Fibroblast of lung (primary cell): ENCODE data around the gene CLEC16A. TPM values are rescaled to one million over a fixed set of nuclear protein-coding genes. Genes with fewer than 3 reads are reported as not detected.

ENCODE experiments used
- DNase-seq, 2 donors: peaks; one replicate each; pipeline versions ENCODE4 v3.0.0 to v3.0.0-alpha.2; 2010; ENCODE audit warnings: low read depth in 2 of 2
- H2AFZ ChIP-seq: 2 replicates; pipeline ENCODE4 v1.5.1; 2012; ENCODE audit warnings: low read length, control low read depth, inconsistent platforms
- H3K27ac ChIP-seq: 2 replicates; pipeline ENCODE4 v1.5.1; 2011; ENCODE audit warnings: low read length, control low read depth; ENCODE audit not compliant: insufficient read depth
- H3K27me3 ChIP-seq: 2 replicates; pipeline ENCODE4 v1.5.1; 2011; ENCODE audit warnings: mild to moderate bottlenecking, low read length; ENCODE audit not compliant: control insufficient read depth, insufficient read depth
- H3K36me3 ChIP-seq: 2 replicates; pipeline ENCODE4 v1.5.1; 2011; ENCODE audit warnings: low read length; ENCODE audit not compliant: control insufficient read depth, insufficient read depth
- H3K4me1 ChIP-seq: 2 replicates; pipeline ENCODE4 v1.5.1; 2011; ENCODE audit warnings: low read length; ENCODE audit not compliant: control insufficient read depth, insufficient read depth; ENCODE audit errors: extremely low read depth
- H3K4me2 ChIP-seq: 2 replicates; pipeline ENCODE4 v1.5.1; 2011; ENCODE audit warnings: low read length, control low read depth; ENCODE audit not compliant: insufficient read depth; ENCODE audit errors: extremely low read depth
- H3K4me3 ChIP-seq, 4 experiments: fragments of 200-600 bp in 1 of 4; sonication (generic) in 1 of 4; replicated peaks in 1 of 4; 2 replicates each; pipeline ENCODE4 v1.5.1; 2011 to 2016; ENCODE audit warnings: low read length in 4 of 4, low read depth in 3 of 4, mild to moderate bottlenecking in 3 of 4, control low read depth in 2 of 4, inconsistent platforms in 1 of 4, mixed read lengths in 1 of 4; ENCODE audit not compliant: insufficient read depth in 1 of 4; ENCODE audit errors: control extremely low read depth in 1 of 4
- H3K79me2 ChIP-seq: 2 replicates; pipeline ENCODE4 v1.5.1; 2012; ENCODE audit warnings: mild to moderate bottlenecking, low read length, inconsistent platforms; ENCODE audit not compliant: control insufficient read depth, insufficient read depth
- H3K9ac ChIP-seq: 2 replicates; pipeline ENCODE4 v1.5.1; 2011; ENCODE audit warnings: mild to moderate bottlenecking, low read length, control low read depth; ENCODE audit not compliant: insufficient read depth
- H3K9me3 ChIP-seq: 2 replicates; pipeline ENCODE4 v1.5.1; 2012; ENCODE audit warnings: low read depth, low read length; ENCODE audit not compliant: control insufficient read depth, insufficient read depth
- H4K20me1 ChIP-seq: 2 replicates; pipeline ENCODE4 v1.5.1; 2011; ENCODE audit warnings: low read length; ENCODE audit not compliant: control insufficient read depth, insufficient read depth; ENCODE audit errors: extremely low read depth
- CTCF ChIP-seq, 2 donors: IDR thresholded peaks in 1 of 2; conservative IDR thresholded peaks in 1 of 2; 1 replicate in 1 of 2; 2 replicates in 1 of 2; pipeline ENCODE4 v1.5.1; 2011 to 2012; ENCODE audit warnings: low read length in 2 of 2, control low read depth in 1 of 2, inconsistent platforms in 1 of 2, low read depth in 1 of 2, mild to moderate bottlenecking in 1 of 2
- EZH2 ChIP-seq: IDR thresholded peaks from 2 replicates; pipeline ENCODE4 v1.5.1; 2012; ENCODE audit warnings: low read length, control low read depth, mild to moderate bottlenecking; ENCODE audit errors: missing control alignments
- polyA plus RNA-seq, 2 donors: library from polyadenylated mRNA; depleted of rRNA in 1 of 2; stranded (reverse) in 1 of 2; unstranded in 1 of 2; fragments of >200 nt; gene quantifications; 2 replicates each; pipeline ENCODE4 v1.2.1, GENCODE V29; 2011 to 2012; ENCODE audit warnings: missing spikeins in 1 of 2
- total RNA-seq: library from RNA; depleted of rRNA; stranded (reverse); fragments of >200 nt; gene quantifications from 2 replicates; pipeline ENCODE4 v1.2.1, GENCODE V29; 2014

Gene CLEC16A
- total and polyA plus RNA-seq, 2 donors (not counting 1 experiment from before 2014, with no cell fraction given), result 9.1 to 22.0 TPM

- Histone ChIP-seq H3K4me3 (no peak overlapping the region), H3K4me2 (no peak overlapping the region), H3K9me3 (peaks cover 2% of the 10 kb centered on the region), H3K27me3 (no peaks in the 10 kb centered on the region), H3K36me3 (no peaks in the 10 kb centered on the region), H3K4me1 (peaks cover 25% of the 10 kb centered on the region), H2AFZ (no peak overlapping the region), H4K20me1 (no peaks in the 10 kb centered on the region), H3K9ac (no peak overlapping the region), H3K79me2 (no peaks in the 10 kb centered on the region), H3K27ac (no peak overlapping the region)
- TF ChIP-seq CTCF (conservative IDR thresholded peaks at IDR 0.05 in 1 of 2, IDR thresholded peaks at IDR 0.05 in 1 of 2; ENCODE audit: low read depth in 1 of 2, low read length in 2 of 2) (no peak), EZH2 (no peak)
- no peak for DNase-seq
Observed at GRCh38 chr16:11203111-11203623, 258.8 kb downstream of the CLEC16A start.

- Histone ChIP-seq H3K9me3 (peaks cover 2% of the 10 kb centered on the region), H4K20me1 (no peaks in the 10 kb centered on the region), H3K79me2 (no peaks in the 10 kb centered on the region), H3K4me3 (no peak overlapping the region), H3K4me1 (peaks cover 25% of the 10 kb centered on the region), H3K36me3 (no peaks in the 10 kb centered on the region), H3K27me3 (no peaks in the 10 kb centered on the region), H3K27ac (no peak overlapping the region), H3K4me2 (no peak overlapping the region), H2AFZ (no peak overlapping the region), H3K9ac (no peak overlapping the region)
- DNase-seq, result no peak
- TF ChIP-seq EZH2 (no peak), CTCF (conservative IDR thresholded peaks at IDR 0.05 in 1 of 2, IDR thresholded peaks at IDR 0.05 in 1 of 2; ENCODE audit: low read depth in 1 of 2, low read length in 2 of 2) (no peak)
Observed at GRCh38 chr16:11204513-11205047, 260.2 kb downstream of the CLEC16A start.

- no peaks in the 10 kb centered on the region for H3K79me2 ChIP-seq
- no peaks in the 10 kb centered on the region for H3K27me3 ChIP-seq
- H4K20me1 ChIP-seq, result no peaks in the 10 kb centered on the region
- no peak overlapping the region for H3K4me2 ChIP-seq
- H3K27ac ChIP-seq, result no peak overlapping the region
- H2AFZ ChIP-seq, result no peak overlapping the region
- no peak for TF ChIP-seq CTCF (conservative IDR thresholded peaks at IDR 0.05 in 1 of 2, IDR thresholded peaks at IDR 0.05 in 1 of 2; ENCODE audit: low read depth in 1 of 2, low read length in 2 of 2)
- no peak for TF ChIP-seq EZH2
- H3K36me3 ChIP-seq, result no peaks in the 10 kb centered on the region
- peaks cover 2% of the 10 kb centered on the region for H3K9me3 ChIP-seq
- no peak overlapping the region for H3K9ac ChIP-seq
- DNase-seq, result no peak
- H3K4me3 ChIP-seq, result no peak overlapping the region
- peaks cover 25% of the 10 kb centered on the region for H3K4me1 ChIP-seq
Observed at GRCh38 chr16:11205065-11205699, 260.8 kb downstream of the CLEC16A start.
